ENCODE measurements around the gene PLTP. TPM values are rescaled to one million over a fixed set of nuclear protein-coding genes. Genes with fewer than 3 reads are reported as not detected.
A peak's percentile ranks its signal among the peaks of the same experiment; 100 is the strongest.

Gene PLTP
- total and polyA plus RNA-seq, 2 of the 13 experiments (the other 11 are each of a cell fraction or from before 2014, with no cell fraction given): 16.9 to 28.6 TPM

GRCh38 chr20:45857114-45857881 lies 54.7 kb downstream of the PLTP start, which contains the start of the genes ACOT8 and ZSWIM3 (continued):
- TF ChIP-seq PATZ1 (CRISPR knock-in tag; IDR thresholded peaks at IDR 0.05): no peak; the same call in 1 of the 2 replicates
- TF ChIP-seq ZBTB38 (CRISPR knock-in tag; IDR thresholded peaks at IDR 0.05): no peak
- peak; percentile 99 for TF ChIP-seq POLR2AphosphoS5 (IDR thresholded peaks at IDR 0.05; ENCODE audit: low read depth, low read length)
- 0 out of 2 replicates have a peak, but pooled peaks have one; percentile 86 for TF ChIP-seq SMAD9 (CRISPR knock-in tag; IDR thresholded peaks at IDR 0.05)
- TF ChIP-seq ZNF839 (CRISPR knock-in tag; IDR thresholded peaks at IDR 0.05; ENCODE audit: borderline replicate concordance): peak; percentile 66
- peak; percentile 81 for TF ChIP-seq AGO1 (IDR thresholded peaks at IDR 0.05; ENCODE audit: low read depth, low read length, poor library complexity, severe bottlenecking)
- TF ChIP-seq EHMT2 (IDR thresholded peaks at IDR 0.05; ENCODE audit: borderline replicate concordance, low read depth, low read length): no peak
- TF ChIP-seq ELK4 (CRISPR knock-in tag; IDR thresholded peaks at IDR 0.05; ENCODE audit: borderline replicate concordance): 0 out of 2 replicates have a peak, but pooled peaks have one; percentile 24
- TF ChIP-seq ZNF33B (CRISPR knock-in tag; IDR thresholded peaks at IDR 0.05): peak; percentile 33
- TF ChIP-seq ZNF766 (CRISPR knock-in tag; IDR thresholded peaks at IDR 0.05; ENCODE audit: borderline replicate concordance): peak; percentile 52
- no peak for TF ChIP-seq MATR3 (CRISPR knock-in tag; IDR thresholded peaks at IDR 0.05)
- TF ChIP-seq ZBTB40 (IDR thresholded peaks at IDR 0.05): peak; percentile 95
- peak; percentile 58; the same call in 1 of the 2 replicates for TF ChIP-seq ZBTB40 (CRISPR knock-in tag; IDR thresholded peaks at IDR 0.05)
- 0 out of 2 replicates have a peak, but pooled peaks have one; percentile 74 for TF ChIP-seq ZNF354B (CRISPR knock-in tag; IDR thresholded peaks at IDR 0.05)

Data from HepG2 (cell line).